ENCODE data around the gene FXYD4. TPM values are rescaled to one million over a fixed set of nuclear protein-coding genes. Genes with fewer than 3 reads are reported as not detected.

Gene FXYD4
- polyA plus RNA-seq, 1 of the 3 experiments (the other 2 are of a cell fraction) = not detected

DNA sequence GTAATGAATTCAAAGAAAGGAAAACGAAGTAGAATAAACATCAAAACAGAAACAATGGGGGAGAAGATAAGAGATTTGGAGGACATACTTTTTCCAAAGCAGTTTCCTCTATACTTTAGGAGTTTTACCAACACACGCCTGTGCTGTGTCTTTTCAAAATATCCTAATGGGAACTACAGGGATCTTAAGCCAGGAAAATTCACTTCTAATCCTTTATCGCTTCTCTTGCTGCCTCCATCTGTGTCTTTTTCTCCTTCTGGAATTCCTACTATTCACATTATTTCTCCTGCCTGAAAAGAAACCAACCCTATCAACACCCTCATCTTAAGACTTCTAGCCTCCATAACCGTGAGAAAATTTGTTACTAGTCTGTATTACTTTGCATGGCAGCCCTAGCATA, 30.7 kb downstream of the FXYD4 start:
- Histone ChIP-seq H3K9me3 (no peaks in the 10 kb centered on the region), H3K27ac (ENCODE audit: low read depth in 2 of 2, low read length in 1 of 2) (peak overlapping the region in 1 of 2 experiments; percentile 76; a peak in 1 of 4 replicates), H3F3A (replicated peaks; ENCODE audit: insufficient read depth) (peaks cover 36% of the 10 kb centered on the region), H3K27me3 (ENCODE audit: insufficient read depth) (no peaks in the 10 kb centered on the region), H3K36me3 (replicated peaks in 1 of 2; ENCODE audit: control insufficient read depth in 1 of 2, insufficient read depth in 2 of 2, low read length in 1 of 2) (peaks cover 0 to 34% of the 10 kb centered on the region in 2 experiments), H3K4me2 (0 out of 2 replicates have a peak overlapping the region, but pooled peaks have one; percentile 31), H3K4me3 (ENCODE audit: low read depth in 2 of 2, low read length in 1 of 2) (no peak overlapping the region), H4K20me1 (ENCODE audit: insufficient read depth) (peaks cover 94% of the 10 kb centered on the region), H3K9me2 (no peaks in the 10 kb centered on the region), H2AFZ (ENCODE audit: low read depth) (no peak overlapping the region), H3K79me2 (ENCODE audit: insufficient read depth) (peaks cover 100% of the 10 kb centered on the region), H3K9ac (peak overlapping the region; percentile 5; the same call in 1 of the 2 replicates), H3K4me1 (ENCODE audit: control insufficient read depth in 1 of 2, insufficient read depth in 2 of 2, low read depth in 1 of 2, low read length in 1 of 2) (peaks cover 17 to 57% of the 10 kb centered on the region in 2 experiments)
- TF ChIP-seq TEAD4 (IDR thresholded peaks at IDR 0.05; ENCODE audit: borderline replicate concordance, insufficient read depth) = no peak
- no peak for TF ChIP-seq PBX3 (IDR thresholded peaks at IDR 0.05)
- 69% methylated on average over 4 of the region's 4 CpGs for WGBS (ENCODE audit: low lambda C conversion rate)
- CTCF ChIA-PET = no interaction called here
- POLR2A ChIA-PET = no interaction called here
- DNase-seq = no peak

DNA sequence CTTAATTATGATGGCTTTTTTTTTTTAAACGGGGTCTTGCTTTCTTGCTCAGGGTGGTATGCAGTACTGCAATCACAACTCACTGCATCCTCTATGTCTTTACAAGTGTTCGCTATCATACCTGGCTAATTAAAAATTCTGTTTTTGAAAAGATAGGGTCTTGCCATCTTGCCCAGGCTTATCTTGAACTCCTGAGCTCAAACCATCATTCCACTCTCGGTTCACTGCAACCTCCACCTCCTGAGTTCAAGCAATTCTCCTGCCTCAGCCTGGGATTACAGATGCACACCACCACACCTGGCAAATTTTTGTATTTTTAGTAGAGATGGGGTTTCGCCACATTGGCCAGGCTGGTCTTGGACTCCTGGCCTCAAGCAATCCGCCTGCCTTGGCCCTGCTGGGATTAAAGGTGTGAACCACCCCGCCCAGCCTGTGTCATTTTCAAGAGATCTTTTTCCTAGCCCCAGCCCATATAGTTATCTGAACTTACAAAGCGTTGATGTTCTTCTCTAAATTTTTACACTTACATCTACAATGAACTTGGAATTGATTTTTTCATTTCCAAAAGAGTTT, 31.5 kb downstream of the FXYD4 start:
- Histone ChIP-seq H3K27me3 (ENCODE audit: insufficient read depth) (no peaks in the 10 kb centered on the region), H3F3A (replicated peaks; ENCODE audit: insufficient read depth) (peaks cover 38% of the 10 kb centered on the region), H3K4me1 (ENCODE audit: control insufficient read depth in 1 of 2, insufficient read depth in 2 of 2, low read depth in 1 of 2, low read length in 1 of 2) (peaks cover 15 to 52% of the 10 kb centered on the region in 2 experiments), H3K9me2 (no peaks in the 10 kb centered on the region), H3K36me3 (replicated peaks in 1 of 2; ENCODE audit: control insufficient read depth in 1 of 2, insufficient read depth in 2 of 2, low read length in 1 of 2) (peaks cover 0 to 34% of the 10 kb centered on the region in 2 experiments), H3K4me2 (no peak overlapping the region), H3K4me3 (ENCODE audit: low read depth in 2 of 2, low read length in 1 of 2) (no peak overlapping the region), H3K9me3 (no peaks in the 10 kb centered on the region), H4K20me1 (ENCODE audit: insufficient read depth) (peaks cover 92% of the 10 kb centered on the region), H3K79me2 (ENCODE audit: insufficient read depth) (peaks cover 100% of the 10 kb centered on the region), H3K9ac (no peak overlapping the region), H2AFZ (ENCODE audit: low read depth) (no peak overlapping the region), H3K27ac (ENCODE audit: low read depth in 2 of 2, low read length in 1 of 2) (no peak overlapping the region)
- POLR2A ChIA-PET = no interaction called here
- DNase-seq = no peak
- CTCF ChIA-PET = no interaction called here
- TF ChIP-seq USF2 (IDR thresholded peaks at IDR 0.05; ENCODE audit: borderline replicate concordance, low read depth, low read length) = no peak
- no peak for TF ChIP-seq CHD2 (IDR thresholded peaks at IDR 0.05; ENCODE audit: low read length, partially characterized antibody)
- TF ChIP-seq FOSL2 (IDR thresholded peaks at IDR 0.05; ENCODE audit: borderline replicate concordance, low read depth) = no peak
- TF ChIP-seq EZH2phosphoT487 (IDR thresholded peaks at IDR 0.05; ENCODE audit: borderline replicate concordance, low read depth) = no peak
- no peak for TF ChIP-seq ELF1 (IDR thresholded peaks at IDR 0.05)
- no peak for TF ChIP-seq TCF12 (IDR thresholded peaks at IDR 0.05)
- TF ChIP-seq EP300 (IDR thresholded peaks at IDR 0.05; ENCODE audit: borderline replicate concordance in 1 of 2, low read depth in 1 of 2, low read length in 1 of 2) = no peak
- no peak for TF ChIP-seq RFX5 (IDR thresholded peaks at IDR 0.05; ENCODE audit: low read length)
- no peak for TF ChIP-seq NFIC (IDR thresholded peaks at IDR 0.05; ENCODE audit: borderline replicate concordance)
- no peak for TF ChIP-seq RAD21 (IDR thresholded peaks at IDR 0.05; ENCODE audit: low read length)
- TF ChIP-seq GABPA (IDR thresholded peaks at IDR 0.05; ENCODE audit: low read depth) = no peak
- TF ChIP-seq, protein P1, sequence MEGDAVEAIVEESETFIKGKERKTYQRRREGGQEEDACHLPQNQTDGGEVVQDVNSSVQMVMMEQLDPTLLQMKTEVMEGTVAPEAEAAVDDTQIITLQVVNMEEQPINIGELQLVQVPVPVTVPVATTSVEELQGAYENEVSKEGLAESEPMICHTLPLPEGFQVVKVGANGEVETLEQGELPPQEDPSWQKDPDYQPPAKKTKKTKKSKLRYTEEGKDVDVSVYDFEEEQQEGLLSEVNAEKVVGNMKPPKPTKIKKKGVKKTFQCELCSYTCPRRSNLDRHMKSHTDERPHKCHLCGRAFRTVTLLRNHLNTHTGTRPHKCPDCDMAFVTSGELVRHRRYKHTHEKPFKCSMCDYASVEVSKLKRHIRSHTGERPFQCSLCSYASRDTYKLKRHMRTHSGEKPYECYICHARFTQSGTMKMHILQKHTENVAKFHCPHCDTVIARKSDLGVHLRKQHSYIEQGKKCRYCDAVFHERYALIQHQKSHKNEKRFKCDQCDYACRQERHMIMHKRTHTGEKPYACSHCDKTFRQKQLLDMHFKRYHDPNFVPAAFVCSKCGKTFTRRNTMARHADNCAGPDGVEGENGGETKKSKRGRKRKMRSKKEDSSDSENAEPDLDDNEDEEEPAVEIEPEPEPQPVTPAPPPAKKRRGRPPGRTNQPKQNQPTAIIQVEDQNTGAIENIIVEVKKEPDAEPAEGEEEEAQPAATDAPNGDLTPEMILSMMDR (IDR thresholded peaks at IDR 0.05) = no peak
- no peak for TF ChIP-seq PBX3 (IDR thresholded peaks at IDR 0.05)
- TF ChIP-seq, protein P2, sequence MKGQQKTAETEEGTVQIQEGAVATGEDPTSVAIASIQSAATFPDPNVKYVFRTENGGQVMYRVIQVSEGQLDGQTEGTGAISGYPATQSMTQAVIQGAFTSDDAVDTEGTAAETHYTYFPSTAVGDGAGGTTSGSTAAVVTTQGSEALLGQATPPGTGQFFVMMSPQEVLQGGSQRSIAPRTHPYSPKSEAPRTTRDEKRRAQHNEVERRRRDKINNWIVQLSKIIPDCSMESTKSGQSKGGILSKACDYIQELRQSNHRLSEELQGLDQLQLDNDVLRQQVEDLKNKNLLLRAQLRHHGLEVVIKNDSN (IDR thresholded peaks at IDR 0.05; ENCODE audit: borderline replicate concordance, low read depth) = no peak
- no peak for TF ChIP-seq ZBTB33 (IDR thresholded peaks at IDR 0.05; ENCODE audit: borderline replicate concordance, low read depth)
- no peak for TF ChIP-seq FOXJ3 (CRISPR knock-in tag; IDR thresholded peaks at IDR 0.05)
- 87% methylated on average over 7 of the region's 7 CpGs for WGBS (ENCODE audit: low lambda C conversion rate)
